K562 (cell line): Measurements from ENCODE around the gene NRG3. TPM values are rescaled to one million over a fixed set of nuclear protein-coding genes. Genes with fewer than 3 reads are reported as not detected.

Experiments used
- ATAC-seq: fragments of 200-7000 bp; cut with Tn5 transposase; 3 replicates; pipeline ENCODE4 v1.9.1; 2020; ENCODE audit warnings: moderate library complexity
- BruUV-seq: library from RNA; stranded (reverse); fragments of 400-500 nt; replicated peaks from 2 replicates; lab custom pipeline; 2021; lab: Mats Ljungman, UMichigan
- CTCF ChIA-PET: fragments of 300-600 bp; formaldehyde crosslinking; extraction: SDS; loops from one replicate; lab custom pipeline; 2021; ENCODE audit warnings: low intra/inter-chr PET ratio; lab: Yijun Ruan, JAX
- POLR2A ChIA-PET: fragments of 300-600, 350-650 bp; sonication (Branson Sonifier 250); formaldehyde crosslinking; extraction: SDS; loops from one replicate; lab custom pipeline; 2021; ENCODE audit warnings: antibody characterized with exemption, inconsistent platforms; lab: Yijun Ruan, JAX
- DNase-seq, 4 experiments: peaks; one replicate each; pipeline versions ENCODE4 v3.0.0 to v3.0.0-alpha.2; 2011 to 2018; ENCODE audit warnings: low spot score in 3 of 4, mixed read lengths in 3 of 4; ENCODE audit errors: extremely low read depth in 1 of 4
- FAIRE-seq: peaks from 2 replicates; lab custom pipeline; 2011; peaks lifted over from hg19 to GRCh38; lab: Jason Lieb, UNC
- H2AFZ ChIP-seq: 2 replicates; pipeline ENCODE4 v1.6.0; 2011; ENCODE audit warnings: low read depth, low read length, control low read depth, inconsistent platforms
- H3K27ac ChIP-seq: fragments of 200-600 bp; 3 replicates; pipeline ENCODE4 v1.8.0; 2011; ENCODE audit warnings: low read depth, mild to moderate bottlenecking, control low read depth, inconsistent platforms, low read length, moderate library complexity, mixed read lengths; ENCODE audit errors: extremely low read depth
- H3K27me3 ChIP-seq, 2 experiments: fragments of 300-600 bp in 1 of 2; 2 replicates in 1 of 2; 3 replicates in 1 of 2; pipeline versions ENCODE4 v1.6.0 to v1.8.0; 2011; ENCODE audit warnings: inconsistent platforms in 2 of 2, low read length in 2 of 2, mild to moderate bottlenecking in 1 of 2, mixed read lengths in 1 of 2, moderate library complexity in 1 of 2; ENCODE audit not compliant: control insufficient read depth in 2 of 2, insufficient read depth in 2 of 2
- H3K36me3 ChIP-seq: fragments of 300-600 bp; 3 replicates; pipeline ENCODE4 v1.8.0; 2011; ENCODE audit warnings: mild to moderate bottlenecking, low read length, inconsistent platforms; ENCODE audit not compliant: control insufficient read depth, insufficient read depth
- H3K4me1 ChIP-seq, 2 experiments: fragments of 200-600 bp in 1 of 2; replicated peaks in 1 of 2; 2 replicates in 1 of 2; 3 replicates in 1 of 2; pipeline versions ENCODE4 v1.5.1 to v1.8.0; 2011; ENCODE audit warnings: inconsistent platforms in 2 of 2, low read length in 2 of 2, mild to moderate bottlenecking in 1 of 2, mixed read lengths in 1 of 2, moderate library complexity in 1 of 2; ENCODE audit not compliant: control insufficient read depth in 2 of 2, insufficient read depth in 2 of 2
- H3K4me2 ChIP-seq: 2 replicates; pipeline ENCODE4 v1.6.1; 2011; ENCODE audit warnings: low read length, control low read depth, inconsistent platforms, mixed read lengths; ENCODE audit not compliant: insufficient read depth
- H3K4me3 ChIP-seq: fragments of 200-600 bp; sonication (generic), shearing (Covaris generic); 2 replicates; pipeline ENCODE4 v1.5.1; 2016; ENCODE audit warnings: control low read depth, inconsistent platforms
- H3K79me2 ChIP-seq: fragments of 200-600 bp; 3 replicates; pipeline ENCODE4 v1.8.0; 2011; ENCODE audit warnings: low read length, inconsistent platforms; ENCODE audit not compliant: control insufficient read depth, insufficient read depth
- H3K9ac ChIP-seq, 2 experiments: 2 replicates each; pipeline versions ENCODE4 v1.6.0 to v1.6.1; 2011; ENCODE audit warnings: low read depth in 2 of 2, low read length in 2 of 2, control low read depth in 1 of 2, inconsistent platforms in 1 of 2, mild to moderate bottlenecking in 1 of 2, mixed read lengths in 1 of 2; ENCODE audit not compliant: insufficient read depth in 1 of 2
- H3K9me1 ChIP-seq: one replicate; pipeline ENCODE4 v1.6.0; 2011; ENCODE audit warnings: inconsistent platforms, mild to moderate bottlenecking, low read length, moderate library complexity; ENCODE audit not compliant: control insufficient read depth, insufficient read depth
- H3K9me3 ChIP-seq: replicated peaks from 2 replicates; pipeline ENCODE4 v1.5.1; 2011; ENCODE audit warnings: low read depth, low read length, inconsistent platforms; ENCODE audit not compliant: control insufficient read depth, insufficient read depth
- H4K20me1 ChIP-seq: replicated peaks from 2 replicates; pipeline ENCODE4 v1.6.1; 2011; ENCODE audit warnings: low read length, inconsistent platforms, mixed read lengths; ENCODE audit not compliant: control insufficient read depth, insufficient read depth
- WGBS: fragments of 100-300 bp; shearing (Covaris generic); methylation state at CpG from one replicate; pipeline ENCODE4 v1.1.6; 2016; ENCODE audit warnings: low coverage, mixed read lengths; ENCODE audit not compliant: insufficient coverage; ENCODE audit errors: missing lambda C conversion rate; 5-methylcytosine and 5-hydroxymethylcytosine counted together
- in situ Hi-C: fragments of 300-500 bp; cut with MboI; formaldehyde crosslinking; loops from 4 replicates; pipeline ENCODE4 v1.15.0; 2018; ENCODE audit warnings: inconsistent platforms, mixed read lengths
- intact Hi-C: fragments of 100-400 bp; cut with micrococcal nuclease; formaldehyde crosslinking; loops from 2 replicates; pipeline ENCODE4 v1.14.2; 2022
- polyA plus RNA-seq, 8 experiments: library from polyadenylated mRNA; depleted of rRNA in 4 of 8; stranded (reverse) in 5 of 8; unstranded in 3 of 8; fragments of >200 nt; fragmentation: Nextera tagmentation in 2 of 8; fragmentation: Illumina TruSeq in 1 of 8; extraction: Ambion mirVana in 2 of 8; extraction: Trizol in 1 of 8; gene quantifications; 2 replicates each; pipeline versions ENCODE4 v1.2.1 to v1.2.3, GENCODE V29; 2011 to 2014; ENCODE audit warnings: inconsistent platforms in 1 of 8, missing spikeins in 1 of 8
- total RNA-seq, 7 experiments: library from RNA; depleted of rRNA in 6 of 7; stranded (reverse); fragments of >200 nt in 6 of 7; fragmentation: Illumina TruSeq in 2 of 7; extraction: Trizol in 2 of 7; gene quantifications; 2 replicates each; pipeline versions ENCODE4 v1.2.1 to v1.2.3, GENCODE V29; 2011 to 2021; ENCODE audit warnings: low replicate concordance in 1 of 7
- TF ChIP-seq, protein P1 (sequence below): fragments of 200-800 bp; sonication (Bioruptor generic); IDR thresholded peaks from 2 replicates; pipeline ENCODE4 v1.6.1; 2016; ENCODE audit warnings: missing genetic modification characterization, missing compliant biosample characterization
- TF ChIP-seq, protein P2 (sequence below): IDR thresholded peaks from 3 replicates; pipeline ENCODE4 v1.6.1; 2011; ENCODE audit warnings: borderline replicate concordance, mild to moderate bottlenecking, moderate library complexity; ENCODE audit not compliant: insufficient read length; ENCODE audit errors: extremely low read depth

The NRG3 gene
- total and polyA plus RNA-seq, 9 of the 15 experiments (the other 6 are each of a cell fraction or from before 2014, with no cell fraction given) = not detected

DNA sequence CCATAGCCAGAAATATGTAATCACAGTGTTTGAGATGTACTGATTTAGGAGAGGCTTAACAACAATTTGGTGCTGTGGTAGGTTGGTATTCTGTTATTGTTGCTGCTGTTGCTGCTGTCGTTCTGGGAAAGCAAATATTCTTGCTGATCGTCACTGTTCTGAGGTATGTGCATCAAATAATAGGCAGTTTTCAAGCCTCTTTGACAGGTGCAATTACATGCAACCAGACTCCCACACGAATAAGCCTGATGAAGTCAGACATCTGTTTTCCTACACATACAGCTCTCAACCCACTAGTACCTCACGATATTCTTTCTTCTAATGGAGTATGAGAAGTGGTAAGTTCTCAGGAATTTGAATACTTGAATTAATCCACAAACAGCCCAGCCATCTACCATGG, 46.7 kb upstream of the NRG3 start:
- Histone ChIP-seq H2AFZ (no peak overlapping the region), H3K79me2 (no peaks in the 10 kb centered on the region), H3K4me3 (no peak overlapping the region), H3K9me1 (no peaks in the 10 kb centered on the region), H3K36me3 (no peaks in the 10 kb centered on the region), H3K4me2 (no peak overlapping the region), H3K9ac (no peak overlapping the region), H3K4me1 (no peaks in the 10 kb centered on the region), H4K20me1 (no peaks in the 10 kb centered on the region), H3K9me3 (no peaks in the 10 kb centered on the region; the same call in 1 of the 2 replicates), H3K27me3 (no peaks in the 10 kb centered on the region), H3K27ac (no peak overlapping the region)
- BruUV-seq = no TSS peak
- ATAC-seq (no peak), DNase-seq (no peak), FAIRE-seq (no peak)
- in situ Hi-C loops (no loop called here), intact Hi-C loops (no loop called here)
- POLR2A ChIA-PET = no interaction called here
- WGBS = 0% methylated on average over 4 of the region's 4 CpGs
- TF ChIP-seq, protein P1, sequence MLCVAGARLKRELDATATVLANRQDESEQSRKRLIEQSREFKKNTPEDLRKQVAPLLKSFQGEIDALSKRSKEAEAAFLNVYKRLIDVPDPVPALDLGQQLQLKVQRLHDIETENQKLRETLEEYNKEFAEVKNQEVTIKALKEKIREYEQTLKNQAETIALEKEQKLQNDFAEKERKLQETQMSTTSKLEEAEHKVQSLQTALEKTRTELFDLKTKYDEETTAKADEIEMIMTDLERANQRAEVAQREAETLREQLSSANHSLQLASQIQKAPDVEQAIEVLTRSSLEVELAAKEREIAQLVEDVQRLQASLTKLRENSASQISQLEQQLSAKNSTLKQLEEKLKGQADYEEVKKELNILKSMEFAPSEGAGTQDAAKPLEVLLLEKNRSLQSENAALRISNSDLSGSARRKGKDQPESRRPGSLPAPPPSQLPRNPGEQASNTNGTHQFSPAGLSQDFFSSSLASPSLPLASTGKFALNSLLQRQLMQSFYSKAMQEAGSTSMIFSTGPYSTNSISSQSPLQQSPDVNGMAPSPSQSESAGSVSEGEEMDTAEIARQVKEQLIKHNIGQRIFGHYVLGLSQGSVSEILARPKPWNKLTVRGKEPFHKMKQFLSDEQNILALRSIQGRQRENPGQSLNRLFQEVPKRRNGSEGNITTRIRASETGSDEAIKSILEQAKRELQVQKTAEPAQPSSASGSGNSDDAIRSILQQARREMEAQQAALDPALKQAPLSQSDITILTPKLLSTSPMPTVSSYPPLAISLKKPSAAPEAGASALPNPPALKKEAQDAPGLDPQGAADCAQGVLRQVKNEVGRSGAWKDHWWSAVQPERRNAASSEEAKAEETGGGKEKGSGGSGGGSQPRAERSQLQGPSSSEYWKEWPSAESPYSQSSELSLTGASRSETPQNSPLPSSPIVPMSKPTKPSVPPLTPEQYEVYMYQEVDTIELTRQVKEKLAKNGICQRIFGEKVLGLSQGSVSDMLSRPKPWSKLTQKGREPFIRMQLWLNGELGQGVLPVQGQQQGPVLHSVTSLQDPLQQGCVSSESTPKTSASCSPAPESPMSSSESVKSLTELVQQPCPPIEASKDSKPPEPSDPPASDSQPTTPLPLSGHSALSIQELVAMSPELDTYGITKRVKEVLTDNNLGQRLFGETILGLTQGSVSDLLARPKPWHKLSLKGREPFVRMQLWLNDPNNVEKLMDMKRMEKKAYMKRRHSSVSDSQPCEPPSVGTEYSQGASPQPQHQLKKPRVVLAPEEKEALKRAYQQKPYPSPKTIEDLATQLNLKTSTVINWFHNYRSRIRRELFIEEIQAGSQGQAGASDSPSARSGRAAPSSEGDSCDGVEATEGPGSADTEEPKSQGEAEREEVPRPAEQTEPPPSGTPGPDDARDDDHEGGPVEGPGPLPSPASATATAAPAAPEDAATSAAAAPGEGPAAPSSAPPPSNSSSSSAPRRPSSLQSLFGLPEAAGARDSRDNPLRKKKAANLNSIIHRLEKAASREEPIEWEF = no peak
- TF ChIP-seq, protein P2, sequence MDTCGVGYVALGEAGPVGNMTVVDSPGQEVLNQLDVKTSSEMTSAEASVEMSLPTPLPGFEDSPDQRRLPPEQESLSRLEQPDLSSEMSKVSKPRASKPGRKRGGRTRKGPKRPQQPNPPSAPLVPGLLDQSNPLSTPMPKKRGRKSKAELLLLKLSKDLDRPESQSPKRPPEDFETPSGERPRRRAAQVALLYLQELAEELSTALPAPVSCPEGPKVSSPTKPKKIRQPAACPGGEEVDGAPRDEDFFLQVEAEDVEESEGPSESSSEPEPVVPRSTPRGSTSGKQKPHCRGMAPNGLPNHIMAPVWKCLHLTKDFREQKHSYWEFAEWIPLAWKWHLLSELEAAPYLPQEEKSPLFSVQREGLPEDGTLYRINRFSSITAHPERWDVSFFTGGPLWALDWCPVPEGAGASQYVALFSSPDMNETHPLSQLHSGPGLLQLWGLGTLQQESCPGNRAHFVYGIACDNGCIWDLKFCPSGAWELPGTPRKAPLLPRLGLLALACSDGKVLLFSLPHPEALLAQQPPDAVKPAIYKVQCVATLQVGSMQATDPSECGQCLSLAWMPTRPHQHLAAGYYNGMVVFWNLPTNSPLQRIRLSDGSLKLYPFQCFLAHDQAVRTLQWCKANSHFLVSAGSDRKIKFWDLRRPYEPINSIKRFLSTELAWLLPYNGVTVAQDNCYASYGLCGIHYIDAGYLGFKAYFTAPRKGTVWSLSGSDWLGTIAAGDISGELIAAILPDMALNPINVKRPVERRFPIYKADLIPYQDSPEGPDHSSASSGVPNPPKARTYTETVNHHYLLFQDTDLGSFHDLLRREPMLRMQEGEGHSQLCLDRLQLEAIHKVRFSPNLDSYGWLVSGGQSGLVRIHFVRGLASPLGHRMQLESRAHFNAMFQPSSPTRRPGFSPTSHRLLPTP = no peak
- CTCF ChIA-PET = no interaction called here
